Omental fat pad (tissue), 4 donors: ENCODE measurements around the gene ARHGAP42. TPM values are rescaled to one million over a fixed set of nuclear protein-coding genes. Genes with fewer than 3 reads are reported as not detected.

Source experiments
- ATAC-seq: fragments of 150-250 bp; one replicate; pipeline ENCODE4 v1.9.1; 2016; ENCODE audit warnings: mild to moderate bottlenecking, moderate library complexity; ENCODE audit not compliant: low FRiP score
- DNase-seq: peaks from one replicate; pipeline ENCODE4 v3.0.0-alpha.2; 2019; ENCODE audit warnings: low spot score
- CTCF ChIP-seq, 3 donors: fragments of 450-650 bp; IDR thresholded peaks; one replicate each; pipeline ENCODE4 v1.5.1; 2016 to 2017; ENCODE audit warnings: antibody characterized with exemption in 3 of 3, mild to moderate bottlenecking in 3 of 3, moderate library complexity in 2 of 3
- total RNA-seq, 4 donors: library from RNA; depleted of rRNA; stranded (reverse); fragments of >200 nt; gene quantifications; one replicate each; pipeline ENCODE4 v1.1.0, GENCODE V29; 2016

The ARHGAP42 gene
- total RNA-seq, 4 donors from 2014 or later, result 9.6 to 47.4 (median 15.7) TPM

- no peak for ATAC-seq
- DNase-seq, result no peak
- TF ChIP-seq CTCF (IDR thresholded peaks at IDR 0.05), result no peak
Observed at GRCh38 chr11:100827934-100828661, 141.0 kb downstream of the ARHGAP42 start.

- no peak for DNase-seq
- no peak for TF ChIP-seq CTCF (IDR thresholded peaks at IDR 0.05)
- ATAC-seq, result no peak
Observed at GRCh38 chr11:100830274-100830673, 143.2 kb downstream of the ARHGAP42 start.

- ATAC-seq (no peak), DNase-seq (no peak)
- no peak for TF ChIP-seq CTCF (IDR thresholded peaks at IDR 0.05)
Observed at GRCh38 chr11:100830978-100831732, 144.1 kb downstream of the ARHGAP42 start.

GRCh38 chr11:100831929-100832494 lies 144.9 kb downstream of the ARHGAP42 start:
- TF ChIP-seq CTCF (IDR thresholded peaks at IDR 0.05), result no peak
- ATAC-seq (no peak), DNase-seq (no peak)

- DNase-seq (no peak), ATAC-seq (no peak)
- no peak for TF ChIP-seq CTCF (IDR thresholded peaks at IDR 0.05)
Observed at GRCh38 chr11:100832829-100833228, 145.7 kb downstream of the ARHGAP42 start.

GRCh38 chr11:100833276-100833675 lies 146.2 kb downstream of the ARHGAP42 start:
- no peak for TF ChIP-seq CTCF (IDR thresholded peaks at IDR 0.05)
- DNase-seq (no peak), ATAC-seq (no peak)
